COLO829 (cell line): ENCODE results near the gene AMDHD2.
"Not testable (repeated sequence)": the region's sequence is repeated elsewhere in the genome, so short reads cannot be mapped to it uniquely, and the experiment has no call there.

Experiments used
- DNase-seq: peaks from one replicate; pipeline ENCODE4 v3.0.0; 2012; ENCODE audit warnings: low spot score

The AMDHD2 gene

DNA sequence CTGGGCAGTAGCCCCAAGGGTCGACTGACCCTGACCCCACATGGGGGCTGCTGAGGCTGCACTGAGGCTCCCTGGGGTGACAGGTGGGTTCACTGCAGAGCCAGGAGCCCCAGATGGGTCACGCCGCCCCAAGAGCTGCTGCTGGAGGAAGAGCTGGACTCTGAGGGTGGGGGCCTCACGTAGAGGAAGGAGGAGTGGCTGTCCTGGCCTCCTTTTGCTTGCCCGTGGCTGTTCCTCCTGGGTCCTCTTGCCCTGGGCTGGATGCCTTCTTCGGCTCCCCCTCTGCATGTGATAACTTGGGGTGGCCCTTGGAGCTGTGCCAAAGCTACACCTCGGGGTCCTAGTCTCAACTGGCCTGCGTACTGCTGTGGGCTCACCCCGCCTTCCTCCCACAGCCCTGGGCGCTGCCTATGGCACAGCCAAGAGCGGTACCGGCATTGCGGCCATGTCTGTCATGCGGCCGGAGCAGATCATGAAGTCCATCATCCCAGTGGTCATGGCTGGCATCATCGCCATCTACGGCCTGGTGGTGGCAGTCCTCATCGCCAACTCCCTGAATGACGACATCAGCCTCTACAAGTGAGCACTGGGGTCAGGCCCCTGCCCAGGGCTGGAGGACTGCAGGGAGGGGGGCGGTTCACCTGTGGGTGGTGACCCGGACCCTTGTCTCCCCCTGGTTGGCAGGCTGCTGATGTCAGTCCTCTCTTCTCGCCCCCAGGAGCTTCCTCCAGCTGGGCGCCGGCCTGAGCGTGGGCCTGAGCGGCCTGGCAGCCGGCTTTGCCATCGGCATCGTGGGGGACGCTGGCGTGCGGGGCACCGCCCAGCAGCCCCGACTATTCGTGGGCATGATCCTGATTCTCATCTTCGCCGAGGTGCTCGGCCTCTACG lies 1.1 kb upstream of the AMDHD2 start:
- no peak for DNase-seq

DNA sequence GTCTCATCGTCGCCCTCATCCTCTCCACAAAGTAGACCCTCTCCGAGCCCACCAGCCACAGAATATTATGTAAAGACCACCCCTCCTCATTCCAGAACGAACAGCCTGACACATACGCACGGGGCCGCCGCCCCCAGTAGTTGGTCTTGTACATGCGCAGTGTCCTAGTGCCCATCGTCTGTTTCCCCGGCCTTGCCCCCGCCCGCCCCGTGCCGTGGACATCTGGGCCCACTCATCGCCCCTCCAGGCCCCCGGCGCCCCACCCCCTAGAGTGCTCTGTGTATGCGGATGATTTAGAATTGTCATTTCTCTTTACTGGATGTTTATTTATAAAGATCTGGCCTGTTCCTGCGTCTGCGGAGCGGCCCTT lies 475 bp upstream of the AMDHD2 start:
- no peak for DNase-seq

DNA sequence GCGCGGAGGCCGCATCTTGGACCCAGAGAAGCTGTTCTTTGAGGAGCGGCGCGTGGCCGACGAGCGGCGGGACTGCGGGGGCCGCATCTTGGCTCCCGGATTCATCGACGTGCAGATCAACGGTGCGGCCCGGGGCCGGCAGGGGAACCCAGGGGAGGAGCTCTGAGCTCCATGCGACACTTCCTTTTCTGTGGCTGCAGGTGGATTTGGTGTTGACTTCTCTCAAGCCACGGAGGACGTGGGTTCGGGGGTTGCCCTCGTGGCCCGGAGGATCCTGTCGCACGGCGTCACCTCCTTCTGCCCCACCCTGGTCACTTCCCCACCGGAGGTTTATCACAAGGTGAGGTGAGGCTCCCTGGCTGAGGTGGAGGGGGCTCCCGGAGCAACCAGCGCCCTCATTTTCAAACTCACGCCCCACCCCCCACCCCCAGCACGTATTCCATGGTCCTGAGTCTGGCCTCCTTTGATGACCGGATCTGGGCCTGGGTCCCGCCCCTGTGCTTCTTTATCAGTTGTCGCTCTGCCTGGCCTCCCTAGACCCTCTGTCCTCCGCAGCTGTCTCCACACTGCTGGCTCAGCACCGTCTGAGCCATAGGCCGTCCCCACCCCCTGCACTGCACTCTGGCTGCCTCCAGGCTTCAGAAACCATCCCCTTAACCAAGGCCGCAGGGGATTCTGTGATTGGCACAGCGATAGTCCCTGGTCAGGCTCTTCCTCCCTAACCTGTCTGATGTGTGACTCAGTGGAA lies 787 bp downstream of the AMDHD2 start:
- no peak for DNase-seq

DNA sequence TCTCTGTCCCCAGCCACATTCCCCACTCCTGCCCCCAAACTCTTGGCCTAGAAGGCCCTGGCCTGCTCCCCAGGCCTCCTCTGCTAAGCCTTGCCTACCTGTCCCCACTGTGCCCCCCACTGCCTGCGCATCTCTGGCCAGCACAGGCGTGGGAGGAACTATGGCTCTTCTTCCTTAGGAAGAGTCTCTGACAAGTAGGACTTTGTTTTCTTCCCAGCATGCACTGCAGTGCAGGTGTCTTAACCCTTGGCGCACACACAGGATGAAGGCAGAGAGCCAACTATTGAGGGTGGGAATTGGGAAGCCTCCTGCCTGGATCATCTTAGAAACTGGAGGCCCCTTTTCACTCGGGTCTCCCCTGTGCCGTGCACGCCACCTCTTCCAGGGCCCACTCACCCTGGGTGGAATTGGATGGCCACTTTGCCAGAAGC lies 3.6 kb downstream of the AMDHD2 start:
- DNase-seq: no peak

DNA sequence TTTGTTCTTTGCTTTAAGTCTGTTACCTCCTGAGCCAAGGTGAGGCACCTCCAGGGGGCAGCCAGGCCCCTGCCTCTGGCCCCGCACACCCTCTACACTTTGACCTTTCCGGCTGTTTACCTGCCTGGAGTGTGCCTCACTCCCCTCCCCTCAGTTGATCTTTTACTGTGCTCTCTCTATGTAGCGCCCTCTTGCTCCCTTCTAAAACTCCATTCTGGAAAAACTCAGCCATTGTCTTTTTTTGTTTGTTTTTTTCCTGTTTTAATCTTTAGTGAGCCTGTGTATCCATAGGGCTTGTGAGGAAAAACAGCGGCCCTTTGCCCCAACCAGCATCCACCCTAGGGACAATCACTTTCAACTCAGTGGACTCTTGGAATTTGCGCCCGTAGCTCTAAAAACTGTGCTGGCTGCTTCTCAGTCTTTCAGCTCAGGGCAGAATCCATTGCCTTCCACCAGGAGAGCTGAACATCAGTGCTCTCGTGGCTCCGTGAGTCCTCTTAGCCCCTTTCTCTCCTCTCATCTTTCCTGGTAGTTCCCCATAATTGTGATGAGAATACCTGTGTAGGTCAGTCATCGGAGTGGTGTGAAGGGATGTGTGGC lies 4.3 kb downstream of the AMDHD2 start:
- DNase-seq: no peak

DNA sequence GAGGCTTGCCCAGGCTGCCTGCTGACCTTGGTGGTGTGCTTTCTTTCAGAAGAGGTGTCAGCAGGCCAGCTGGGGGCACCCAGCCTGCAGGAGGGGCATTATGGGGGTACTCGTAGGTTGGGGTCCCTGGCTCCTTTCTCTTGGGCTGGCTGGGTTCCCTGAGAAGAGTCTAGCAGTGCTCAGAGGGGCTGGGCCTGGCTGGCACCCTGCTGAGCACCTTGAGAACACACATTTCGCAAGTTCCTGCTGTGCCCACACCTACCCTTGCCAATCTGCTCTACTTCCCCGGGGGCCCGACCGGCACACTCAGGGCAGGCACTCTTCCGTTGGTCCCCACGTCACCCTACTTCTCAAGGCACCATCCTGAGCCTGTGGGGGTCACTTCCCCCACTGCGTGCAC lies 6.0 kb downstream of the AMDHD2 start:
- DNase-seq: no peak

DNA sequence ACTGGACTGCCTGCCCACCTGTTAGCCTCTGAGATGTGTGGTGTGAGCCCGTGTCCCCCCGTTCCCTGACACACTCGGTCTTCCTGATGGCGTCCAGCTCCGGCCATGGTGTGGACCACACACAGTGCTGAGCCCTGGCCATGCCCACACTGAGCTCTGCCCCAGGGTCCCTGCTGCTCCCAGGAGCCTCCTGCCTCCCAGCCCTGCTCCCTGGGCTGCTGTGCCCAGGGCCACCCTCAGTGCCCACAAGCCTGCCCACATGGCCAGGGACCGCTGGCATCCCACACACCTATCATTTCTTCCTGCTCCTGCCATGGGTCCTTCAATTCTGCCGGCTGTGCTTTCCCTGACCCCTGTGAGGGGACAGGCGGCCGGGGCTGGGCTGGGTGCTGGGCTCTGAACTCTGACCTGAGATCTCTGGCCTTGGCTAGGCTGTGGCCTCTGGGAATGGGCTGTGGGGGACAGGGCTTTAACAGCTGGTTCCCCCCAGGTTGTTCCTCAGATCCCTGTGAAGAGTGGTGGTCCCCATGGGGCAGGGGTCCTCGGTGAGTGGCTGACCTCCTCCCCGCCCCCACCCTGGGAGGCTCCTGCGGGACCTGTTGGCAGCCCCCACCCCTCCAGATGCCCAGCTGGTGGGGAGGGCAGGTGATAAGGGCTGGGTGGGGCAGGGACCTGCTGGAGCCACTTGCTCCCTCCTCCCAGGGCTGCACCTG lies 7.1 kb downstream of the AMDHD2 start:
- DNase-seq: no peak

DNA sequence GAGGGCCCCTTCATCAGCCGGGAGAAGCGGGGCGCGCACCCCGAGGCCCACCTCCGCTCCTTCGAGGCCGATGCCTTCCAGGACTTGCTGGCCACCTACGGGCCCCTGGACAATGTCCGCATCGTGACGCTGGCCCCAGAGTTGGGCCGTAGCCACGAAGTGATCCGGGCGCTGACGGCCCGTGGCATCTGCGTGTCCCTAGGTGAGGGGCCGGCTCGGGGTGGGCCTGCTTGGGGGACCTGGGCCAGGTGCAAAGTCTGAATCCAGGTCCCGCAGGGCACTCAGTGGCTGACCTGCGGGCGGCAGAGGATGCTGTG lies 7.6 kb downstream of the AMDHD2 start:
- no peak for DNase-seq

DNA sequence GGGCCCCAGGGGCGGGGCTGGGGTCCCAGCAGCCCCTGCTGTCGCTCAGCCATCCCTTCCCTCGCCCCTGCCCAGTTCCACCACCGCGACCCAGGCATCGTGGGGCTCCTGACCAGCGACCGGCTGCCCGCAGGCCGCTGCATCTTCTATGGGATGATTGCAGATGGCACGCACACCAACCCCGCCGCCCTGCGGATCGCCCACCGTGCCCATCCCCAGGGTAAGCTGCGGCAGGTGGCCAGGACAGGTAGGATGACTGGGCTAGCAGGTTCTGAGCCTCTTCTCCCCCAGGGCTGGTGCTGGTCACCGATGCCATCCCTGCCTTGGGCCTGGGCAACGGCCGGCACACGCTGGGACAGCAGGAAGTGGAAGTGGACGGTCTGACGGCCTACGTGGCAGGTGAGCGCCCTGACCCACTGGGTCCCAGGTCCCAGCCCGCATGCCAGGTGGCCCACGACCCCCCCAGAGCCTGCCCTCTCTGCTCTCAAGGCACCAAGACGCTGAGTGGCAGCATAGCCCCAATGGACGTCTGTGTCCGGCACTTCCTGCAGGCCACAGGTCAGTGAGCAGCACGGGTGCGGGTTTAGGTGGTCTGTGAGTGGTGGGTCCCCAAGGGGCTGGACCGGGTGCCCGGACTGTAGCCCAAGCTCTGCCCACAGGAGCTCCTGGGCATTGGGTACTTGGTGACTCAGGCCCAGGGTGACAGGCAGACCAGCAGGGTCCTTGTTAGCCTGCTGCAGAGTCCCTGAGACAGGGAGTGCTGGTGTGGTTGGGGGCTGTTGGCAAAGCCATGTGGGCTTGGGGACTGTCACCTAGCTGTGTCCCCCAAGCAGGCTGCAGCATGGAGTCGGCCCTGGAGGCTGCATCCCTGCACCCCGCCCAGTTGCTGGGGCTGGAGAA lies 8.2 kb downstream of the AMDHD2 start:
- no peak for DNase-seq

DNA sequence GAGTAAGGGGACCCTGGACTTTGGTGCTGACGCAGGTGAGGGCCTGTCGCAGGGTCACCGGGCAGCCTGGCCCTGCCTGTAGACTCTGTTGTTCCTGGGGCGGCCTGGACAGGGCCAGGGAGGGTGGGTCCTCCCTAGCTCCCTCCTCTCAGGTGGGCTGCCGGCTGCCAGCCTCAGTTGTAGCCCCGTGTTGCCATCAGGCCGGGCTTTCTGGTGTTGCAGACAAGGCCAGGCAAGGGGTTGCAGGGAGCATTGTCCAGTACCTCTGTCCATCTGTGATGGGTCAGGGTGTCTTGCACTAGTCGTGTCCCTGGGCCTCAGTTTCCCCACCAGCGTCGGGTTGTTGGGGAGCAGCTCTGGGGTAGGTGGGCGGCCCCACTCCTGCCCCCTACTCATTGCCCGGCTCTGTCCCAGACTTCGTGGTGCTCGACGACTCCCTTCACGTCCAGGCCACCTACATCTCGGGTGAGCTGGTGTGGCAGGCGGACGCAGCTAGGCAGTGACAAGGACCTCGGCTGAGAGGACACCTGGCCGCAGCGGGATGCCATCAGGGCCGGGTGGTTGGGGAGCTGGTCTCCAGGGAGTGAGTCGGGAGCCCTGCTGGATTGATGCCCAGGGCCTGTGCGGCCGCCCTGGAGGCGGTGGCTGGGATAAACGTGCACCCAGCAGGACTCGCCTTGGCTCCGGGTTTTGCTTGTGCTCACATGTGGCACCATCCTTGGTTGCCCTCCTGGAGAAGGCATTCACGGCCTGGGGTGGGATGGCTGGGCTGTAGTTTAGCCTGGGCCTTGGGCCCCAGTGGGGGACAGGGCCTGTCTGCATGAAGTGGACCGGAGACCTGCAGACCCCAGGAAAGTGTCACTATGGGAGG lies 9.1 kb downstream of the AMDHD2 start:
- no peak for DNase-seq

DNA sequence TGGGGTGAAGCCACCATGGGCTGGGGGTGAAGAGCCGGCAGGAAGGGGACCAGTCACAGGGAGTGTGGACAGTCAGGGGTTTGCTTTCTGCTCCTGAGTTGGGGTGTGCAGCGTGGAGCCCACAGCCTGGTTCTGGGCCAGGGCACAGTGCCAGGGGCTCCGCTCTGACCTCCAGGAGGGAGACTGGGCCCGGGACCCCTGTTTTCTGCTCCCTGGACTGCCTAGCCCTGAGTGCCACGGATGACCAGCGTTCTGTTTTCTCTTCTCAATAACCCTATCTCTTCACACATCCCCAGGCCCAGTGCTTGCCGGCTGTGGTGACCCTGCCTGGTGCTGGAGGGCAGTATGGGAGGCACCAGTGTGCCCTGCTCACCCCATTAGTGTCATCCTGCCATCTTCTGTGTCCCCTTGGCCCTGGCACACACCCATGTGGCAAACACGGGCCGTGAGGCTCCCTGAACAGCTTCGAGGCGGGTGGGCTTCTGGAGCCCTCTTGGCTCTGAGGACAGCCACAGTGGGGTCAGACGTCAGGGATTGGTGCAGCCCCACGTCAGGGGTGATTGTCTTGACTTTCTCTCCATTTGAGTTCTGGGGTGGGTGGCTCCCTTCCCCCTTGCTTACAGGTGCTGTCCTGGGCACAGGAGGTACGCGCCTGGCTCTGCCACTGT lies 9.9 kb downstream of the AMDHD2 start:
- DNase-seq: no peak

DNA sequence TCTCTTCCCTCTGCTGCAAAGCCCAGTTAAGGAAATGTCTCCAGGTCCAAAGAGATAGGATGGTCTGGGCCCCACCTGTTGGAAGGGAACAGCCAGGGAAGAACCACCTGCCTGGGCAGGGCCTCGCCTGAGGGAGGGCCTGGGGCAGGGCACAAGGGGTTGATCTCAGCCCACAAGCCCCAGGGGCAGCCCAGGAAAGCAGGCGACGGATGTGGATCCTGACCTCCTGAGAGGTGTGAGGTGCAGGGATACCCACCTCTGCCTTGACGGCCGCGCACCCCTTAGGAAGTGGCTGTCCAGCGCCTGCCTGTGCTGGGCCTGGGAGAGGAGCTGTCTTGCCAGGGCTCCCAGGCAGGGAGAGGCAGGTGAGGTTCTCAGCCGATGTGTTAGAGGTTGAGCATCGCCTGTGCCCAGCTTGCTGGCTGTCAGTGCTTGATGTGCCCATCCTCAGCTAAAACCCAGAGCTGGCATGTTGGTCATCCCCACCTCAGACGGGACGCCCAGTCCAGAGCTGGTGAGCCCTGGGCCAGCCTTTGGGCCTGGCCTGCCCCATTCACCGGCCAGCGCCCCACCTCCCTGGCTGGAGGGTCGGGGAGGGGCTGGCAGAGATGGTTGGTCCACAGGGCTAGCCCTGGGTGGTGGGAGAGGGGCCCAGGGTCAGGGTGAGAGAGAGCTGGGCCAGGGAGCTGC lies 10.6 kb downstream of the AMDHD2 start:
- no peak for DNase-seq

DNA sequence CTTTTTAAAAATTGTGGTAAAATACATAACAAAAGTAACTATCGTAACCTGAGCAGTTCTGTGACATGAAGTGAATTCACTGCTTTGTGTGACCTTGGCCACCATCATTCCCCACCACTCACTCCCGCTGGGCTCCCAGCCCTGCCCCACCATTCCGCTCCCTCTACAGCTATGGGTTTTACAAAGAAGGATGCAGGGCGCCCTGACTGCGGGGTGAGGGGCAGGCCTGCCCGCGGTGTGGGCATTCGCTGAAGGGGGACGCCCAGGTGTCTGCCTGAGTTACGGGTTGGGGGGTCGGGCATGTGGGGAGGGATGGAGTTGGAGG lies 11.2 kb downstream of the AMDHD2 start, which contains the start of gene CEMP1:
Gene CEMP1 (minus strand): TSS at position 38 of the 325 bp plus-strand sequence. CDS start 335 bp downstream, outside the sequence.
- DNase-seq: no peak

DNA sequence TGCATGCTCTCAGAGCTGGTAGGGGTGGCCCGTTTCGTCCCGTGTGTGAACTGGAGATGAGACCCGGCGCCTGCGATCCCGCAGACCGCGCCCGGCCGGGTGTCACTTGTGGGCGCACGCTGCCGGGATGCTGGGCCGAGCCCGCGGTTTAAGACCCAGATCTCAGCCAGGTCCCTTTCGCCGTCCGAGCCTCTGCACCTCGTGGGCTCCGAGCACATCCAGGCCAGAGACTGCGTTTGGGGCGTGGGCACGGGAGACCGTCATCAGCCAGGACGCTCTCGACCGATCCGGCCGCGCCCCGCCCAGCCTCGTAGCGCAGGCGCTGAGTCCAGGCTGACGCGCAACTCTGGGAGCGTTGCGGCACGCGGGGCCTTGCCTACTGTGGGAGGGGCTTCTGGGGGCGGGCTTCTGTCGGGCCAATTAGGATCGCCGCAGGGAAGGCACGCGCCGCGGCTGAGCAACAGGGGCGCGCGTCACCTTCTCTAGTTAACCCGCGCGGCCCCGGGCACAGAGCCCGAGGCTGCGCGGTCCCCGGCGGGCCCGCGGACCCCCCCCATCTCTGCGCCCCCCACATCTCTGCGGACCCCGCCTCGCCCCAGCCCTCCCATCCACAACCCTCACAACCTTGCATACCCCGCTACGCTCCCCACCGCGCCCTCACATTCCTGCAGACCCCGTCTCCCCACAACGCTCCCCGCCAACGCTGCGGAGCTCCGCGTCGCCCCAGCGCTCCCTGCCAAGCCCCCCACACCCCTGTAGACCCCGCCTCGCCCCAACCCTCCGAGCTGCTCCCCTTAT lies 11.7 kb downstream of the AMDHD2 start:
- DNase-seq: peak; percentile 96

DNA sequence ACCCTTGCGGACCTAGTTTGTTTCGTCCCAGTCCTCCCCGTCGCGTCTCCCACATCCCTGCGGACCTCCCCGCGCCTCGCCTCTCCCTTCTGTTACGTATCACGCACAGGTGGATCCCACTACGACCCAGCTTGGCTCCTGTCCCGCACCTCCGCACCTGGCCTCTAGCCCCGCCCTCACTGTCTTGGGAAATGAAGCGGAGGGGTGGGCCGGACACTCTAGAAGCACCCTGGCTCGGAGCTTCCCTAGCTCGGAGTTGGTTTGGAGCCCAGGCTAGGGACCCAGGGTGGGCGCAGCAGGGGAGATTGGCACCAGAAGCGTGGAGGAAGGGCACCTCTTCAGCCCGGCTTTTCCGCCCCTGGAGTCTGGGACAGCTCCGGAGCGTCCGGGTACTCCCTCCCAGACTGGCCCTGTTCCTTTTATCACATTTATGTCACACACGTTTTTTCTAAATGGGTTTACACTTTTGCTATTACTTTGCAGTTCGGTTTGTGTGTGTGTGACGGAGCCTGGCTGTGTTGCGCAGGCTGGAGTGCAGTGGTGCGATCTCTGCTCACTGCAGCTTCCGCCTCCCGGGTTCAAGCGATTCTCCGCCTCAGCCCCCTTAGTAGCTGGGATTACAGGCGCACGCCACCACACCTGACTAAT lies 12.4 kb downstream of the AMDHD2 start:
- DNase-seq: no peak

DNA sequence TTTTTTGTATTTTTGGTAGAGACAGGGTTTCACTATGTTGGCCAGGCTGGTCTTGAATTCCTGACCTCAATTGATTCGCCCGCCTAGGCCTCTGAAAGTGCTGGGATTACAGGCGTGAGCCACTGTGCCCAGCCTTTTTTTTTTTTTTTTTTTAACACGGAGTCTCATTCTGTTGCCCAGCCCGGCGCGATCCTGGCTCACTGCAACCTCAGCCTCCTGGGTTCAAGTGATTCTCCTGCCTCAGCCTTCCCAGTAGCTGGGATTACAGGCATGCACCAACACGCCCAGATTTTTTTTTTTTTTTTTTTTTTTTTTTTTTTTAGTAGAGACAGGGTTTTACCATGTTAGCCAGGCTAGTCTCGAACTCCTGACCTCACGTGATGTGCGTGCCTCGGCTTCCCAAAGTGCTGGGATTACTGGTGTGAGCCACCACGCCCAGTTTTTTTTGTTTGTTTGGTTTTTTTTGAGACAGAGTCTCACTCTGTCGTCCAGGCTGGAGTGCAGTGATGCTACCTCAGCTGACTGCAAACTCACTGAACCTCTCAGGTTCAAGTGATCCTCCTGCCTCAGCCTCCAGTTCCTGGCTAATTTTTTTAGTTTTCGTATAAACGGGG lies 13.1 kb downstream of the AMDHD2 start:
- not testable (repeated sequence) for DNase-seq

DNA sequence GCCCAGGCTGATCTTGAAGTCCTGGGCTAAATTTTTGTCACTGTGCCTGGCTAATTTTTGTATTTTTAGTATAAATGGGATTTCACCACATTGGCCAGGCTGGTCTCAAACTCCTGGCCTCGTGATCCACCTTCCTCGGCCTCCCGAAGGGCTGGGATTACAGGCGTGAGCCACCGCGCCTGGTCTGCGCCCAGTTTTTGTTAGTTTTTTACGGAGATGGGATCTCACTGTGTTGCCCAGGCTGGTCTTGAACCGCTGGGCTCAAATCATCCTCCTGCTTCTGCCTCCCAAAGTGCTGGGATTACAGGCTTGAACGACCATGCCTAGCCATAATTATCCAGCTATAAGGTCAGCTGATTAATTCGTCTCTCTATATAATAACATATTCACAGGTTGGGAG lies 13.7 kb downstream of the AMDHD2 start:
- no peak for DNase-seq

DNA sequence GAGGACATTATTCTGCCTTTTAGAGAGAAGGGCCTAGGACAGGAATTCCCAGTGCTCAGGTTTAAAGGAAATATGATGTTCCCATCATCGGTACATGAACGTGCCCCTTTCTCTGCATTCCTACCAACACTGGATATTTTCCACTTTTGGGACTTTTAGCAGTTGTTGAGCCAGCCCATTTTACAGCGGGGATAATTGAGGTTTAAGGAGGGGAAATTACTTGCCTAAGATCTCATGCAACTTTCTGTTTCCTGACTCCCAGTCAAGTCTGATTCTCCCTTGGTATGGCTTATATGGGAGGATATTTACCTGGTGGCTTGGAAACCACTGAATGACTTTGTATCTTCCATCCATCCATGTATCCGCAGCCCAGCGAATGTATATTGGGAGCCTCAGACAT lies 14.2 kb downstream of the AMDHD2 start:
- DNase-seq: not testable (repeated sequence)
